NCI-H1694 treated with DMSO at 0.1 percent for 48 hours (cell line): ENCODE measurements around the gene COG5.
A peak's percentile ranks its signal among the peaks of the same experiment; 100 is the strongest.

ENCODE experiments used
- DNase-seq: peaks from one replicate; lab custom pipeline; 2025; lab: John Stamatoyannopoulos, UW

Gene COG5

GRCh38 chr7:107563775-107564552 is at the start of gene COG5, which contains the start of gene DUS4L:
Gene COG5, minus strand, starts transcription at chr7:107563920. Its CDS starts 24 bp downstream, at chr7:107563896.
Gene DUS4L, plus strand, starts transcription at chr7:107563971. Its CDS starts 3,100 bp downstream, at chr7:107567071.
- DNase-seq, result peak; percentile 60

DNA sequence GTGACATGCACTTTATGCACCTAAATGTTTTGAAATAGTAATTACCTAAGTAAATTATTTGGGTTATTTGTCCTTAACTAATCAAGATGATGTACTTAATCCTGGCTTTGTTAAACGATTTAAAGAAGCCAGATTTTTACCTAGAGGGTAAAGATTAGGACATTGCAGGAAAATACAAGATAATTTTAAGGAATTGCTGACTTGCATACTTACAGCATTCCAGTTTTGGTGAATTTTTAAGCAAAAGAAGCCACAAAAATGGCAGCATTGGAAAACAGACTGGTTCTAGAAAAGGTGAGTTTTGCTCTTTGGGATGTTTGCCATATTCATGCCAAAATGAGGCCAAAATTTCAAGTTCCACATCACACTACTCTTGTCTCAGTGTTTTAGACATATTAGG is 49.7 kb upstream of the COG5 start:
- no peak for DNase-seq

DNA sequence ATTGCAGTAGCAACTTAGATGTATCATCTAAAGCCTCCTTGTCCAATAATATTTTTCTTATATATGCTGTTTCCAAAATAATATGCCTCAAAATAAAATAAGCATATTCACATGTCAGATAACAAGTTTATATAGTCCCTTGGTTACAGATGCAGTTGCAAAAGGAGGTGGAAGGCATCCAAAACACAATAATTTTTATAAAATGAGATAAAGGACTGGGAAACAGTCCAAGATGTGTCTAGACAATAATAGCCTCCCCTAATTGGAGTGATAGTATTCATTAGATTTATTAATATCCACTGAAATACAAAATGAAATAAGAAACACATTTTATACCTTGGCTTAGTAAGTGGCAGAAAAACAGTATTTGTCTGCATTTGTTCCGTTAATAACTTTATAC is 46.6 kb upstream of the COG5 start:
- no peak for DNase-seq

DNA sequence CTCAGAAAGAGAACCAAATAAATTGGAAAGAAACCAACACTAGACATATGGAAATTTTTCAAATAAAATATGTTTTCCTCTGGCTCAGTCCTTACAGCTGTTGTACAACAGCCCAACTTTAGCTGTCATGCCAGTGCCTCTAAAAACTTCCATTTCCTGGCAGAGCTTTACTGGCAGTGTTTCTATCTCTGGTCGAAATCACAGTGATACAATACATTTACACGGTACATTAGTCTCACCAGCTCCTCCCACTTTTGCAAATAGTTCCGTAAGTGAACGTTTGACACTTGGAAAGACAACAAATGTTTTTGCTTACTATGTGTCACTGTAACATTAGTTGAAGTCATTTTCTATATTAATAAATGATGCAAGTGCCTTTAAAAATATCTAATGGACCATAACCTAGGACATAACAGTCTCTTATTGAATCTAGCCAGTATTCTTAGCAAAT is 46.1 kb upstream of the COG5 start:
- DNase-seq, result peak; percentile 69

- no peak for DNase-seq
These were observed 42.6 kb upstream of the COG5 start for GRCh38 chr7:107606303-107606702.

DNA sequence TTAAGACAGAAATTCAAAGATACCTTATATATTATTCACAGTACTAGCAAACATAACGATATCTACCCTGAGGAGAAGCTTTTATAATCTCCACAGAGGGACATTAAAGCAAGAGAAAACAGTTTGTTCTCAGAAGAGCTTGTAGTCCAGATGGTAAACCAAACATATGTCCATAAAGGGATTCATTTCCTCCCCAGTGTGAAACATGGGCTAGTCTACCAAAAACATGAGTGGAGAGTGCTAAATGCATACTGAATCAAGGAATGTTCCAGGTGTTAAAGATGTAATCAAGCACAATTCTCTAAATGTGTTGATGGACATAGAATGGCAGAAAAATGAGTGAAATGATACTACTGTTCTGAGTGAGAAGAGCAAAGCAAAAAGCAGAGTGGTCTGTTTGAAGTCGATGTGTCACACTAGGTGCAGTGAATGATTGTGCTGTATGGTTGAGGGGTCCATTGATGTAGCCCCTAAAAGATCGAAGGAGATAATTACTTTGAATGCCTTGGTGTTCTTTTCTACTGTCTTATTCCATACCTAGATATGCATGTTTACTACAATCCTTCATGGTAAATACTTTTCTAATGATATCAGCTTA is 41.6 kb upstream of the COG5 start:
- peak; percentile 18 for DNase-seq

- no peak for DNase-seq
These were observed 37.1 kb upstream of the COG5 start for GRCh38 chr7:107600816-107601215.

- DNase-seq, result no peak
These were observed 35.5 kb upstream of the COG5 start for GRCh38 chr7:107599262-107599661.

DNA sequence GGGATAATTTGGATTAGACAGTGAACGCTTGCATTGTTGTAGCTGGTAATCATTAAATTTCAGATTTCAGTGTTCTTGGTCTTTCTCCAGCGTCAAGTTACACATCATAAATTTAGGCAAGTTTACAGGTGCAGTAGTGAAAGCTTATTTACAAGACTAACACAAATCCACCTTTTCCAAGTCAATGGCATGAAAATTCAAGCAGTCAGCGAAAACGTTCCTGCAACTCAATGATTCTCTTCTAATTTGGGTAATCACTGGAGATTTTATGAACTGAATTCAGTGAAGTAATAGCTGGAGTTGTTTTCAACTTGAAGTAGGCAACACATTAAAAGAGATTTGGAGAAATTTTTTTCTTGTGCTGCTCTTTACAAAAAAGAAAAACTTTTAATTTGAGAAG is 34.2 kb upstream of the COG5 start:
- DNase-seq, result no peak

GRCh38 chr7:107597582-107597916 is 33.8 kb upstream of the COG5 start:
- no peak for DNase-seq

GRCh38 chr7:107596881-107597581 is 33.3 kb upstream of the COG5 start:
- no peak for DNase-seq

GRCh38 chr7:107594961-107595737 is 31.4 kb upstream of the COG5 start:
- DNase-seq, result no peak

- no peak for DNase-seq
These were observed 29.3 kb upstream of the COG5 start for GRCh38 chr7:107593025-107593410.

GRCh38 chr7:107592361-107593024 is 28.8 kb upstream of the COG5 start:
- DNase-seq, result peak; percentile 88

DNA sequence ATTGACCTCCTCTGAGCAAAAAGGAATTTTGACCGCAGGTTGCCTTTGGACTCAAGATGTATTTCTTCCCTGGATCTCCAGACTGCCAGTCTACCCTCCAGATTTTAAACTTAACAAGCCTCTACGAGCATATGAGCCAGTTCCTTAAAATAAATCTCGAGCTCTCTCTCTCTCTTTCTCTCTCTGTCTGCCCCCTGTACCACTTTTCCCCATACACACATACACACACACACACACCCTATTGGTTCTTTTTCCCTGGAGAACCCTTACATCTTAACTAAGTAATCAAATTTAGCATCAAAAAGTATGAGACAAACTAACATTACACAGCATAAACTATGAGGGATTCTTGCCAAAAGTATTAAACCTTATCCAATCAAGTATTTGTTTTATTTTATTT is 27.7 kb upstream of the COG5 start:
- DNase-seq, result no peak

DNA sequence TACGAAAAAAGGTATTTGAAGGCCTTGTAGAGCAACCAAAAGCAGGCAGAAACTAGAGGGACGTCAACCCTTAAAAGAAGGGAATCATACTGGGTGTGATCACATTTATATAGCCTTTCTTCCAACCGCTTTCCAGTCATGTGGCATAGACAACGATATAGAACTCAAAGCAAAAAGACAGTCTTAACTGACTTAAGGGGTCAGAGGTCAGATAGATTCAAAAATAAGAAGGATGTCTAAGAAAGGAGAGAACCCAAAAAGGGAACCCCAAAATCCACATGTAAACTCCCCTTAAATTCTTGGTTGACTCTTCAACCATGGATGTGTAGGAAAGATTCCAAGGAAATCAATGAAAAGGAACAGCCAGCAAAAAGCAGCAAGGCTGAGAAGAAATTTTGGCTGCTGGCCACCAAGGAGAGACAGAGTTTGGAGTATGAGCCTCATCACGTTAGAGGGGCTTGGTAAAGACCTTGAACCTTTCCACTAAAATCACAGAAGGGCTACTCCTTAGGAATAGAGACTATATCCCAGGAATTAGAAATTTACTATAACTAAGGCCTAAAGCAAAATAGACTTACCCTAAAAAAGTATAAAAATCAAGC is 24.9 kb upstream of the COG5 start:
- no peak for DNase-seq

GRCh38 chr7:107584716-107585115 is 21.0 kb upstream of the COG5 start:
- no peak for DNase-seq

DNA sequence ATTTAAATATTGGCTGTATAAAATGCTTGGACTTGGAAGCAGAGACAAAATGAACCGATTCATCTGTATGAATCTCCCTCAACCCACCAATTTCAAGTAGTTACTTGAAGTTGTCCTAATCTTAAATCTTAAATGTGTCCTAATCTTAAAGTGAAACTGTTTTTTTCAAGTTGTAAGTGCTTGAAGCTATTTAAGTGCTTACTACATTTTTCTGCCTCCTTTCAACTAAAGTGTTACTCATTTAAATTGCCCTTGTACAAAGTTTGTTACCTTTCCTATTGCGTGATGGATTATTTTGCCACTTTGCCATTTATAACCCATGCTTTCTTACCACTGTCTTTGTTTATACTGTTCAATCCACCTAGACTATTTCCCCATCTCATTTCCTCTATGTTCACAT is 19.2 kb upstream of the COG5 start:
- no peak for DNase-seq

DNA sequence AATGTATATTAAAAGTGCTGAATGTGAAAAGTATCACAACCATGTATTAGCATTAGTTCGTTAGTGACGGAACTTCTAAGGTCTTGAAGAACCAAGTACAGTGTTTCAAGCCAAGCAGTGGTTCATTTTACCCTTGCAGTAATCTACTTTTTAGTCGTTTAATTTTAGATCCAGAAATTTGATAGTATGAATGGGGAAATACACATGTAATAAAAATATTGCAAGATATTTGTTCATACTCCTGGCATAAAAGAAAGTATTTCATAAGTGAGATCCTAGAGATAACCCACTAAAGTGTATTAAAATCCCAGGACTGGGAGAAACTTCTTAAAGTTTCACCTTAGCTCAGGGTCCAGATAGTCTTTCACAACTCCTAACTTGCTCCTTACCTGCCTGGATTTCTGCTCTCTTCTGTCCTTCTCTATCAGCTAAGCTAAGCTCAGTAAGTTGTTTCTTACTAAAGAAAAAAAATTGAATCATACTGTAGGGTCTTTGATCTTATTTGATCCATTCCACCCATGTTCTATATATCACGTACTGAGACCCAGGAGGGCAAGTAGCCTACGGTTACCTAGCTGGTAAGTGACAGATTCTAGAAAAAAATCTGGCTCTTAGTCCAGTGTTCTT is 17.8 kb upstream of the COG5 start:
- DNase-seq, result no peak

DNA sequence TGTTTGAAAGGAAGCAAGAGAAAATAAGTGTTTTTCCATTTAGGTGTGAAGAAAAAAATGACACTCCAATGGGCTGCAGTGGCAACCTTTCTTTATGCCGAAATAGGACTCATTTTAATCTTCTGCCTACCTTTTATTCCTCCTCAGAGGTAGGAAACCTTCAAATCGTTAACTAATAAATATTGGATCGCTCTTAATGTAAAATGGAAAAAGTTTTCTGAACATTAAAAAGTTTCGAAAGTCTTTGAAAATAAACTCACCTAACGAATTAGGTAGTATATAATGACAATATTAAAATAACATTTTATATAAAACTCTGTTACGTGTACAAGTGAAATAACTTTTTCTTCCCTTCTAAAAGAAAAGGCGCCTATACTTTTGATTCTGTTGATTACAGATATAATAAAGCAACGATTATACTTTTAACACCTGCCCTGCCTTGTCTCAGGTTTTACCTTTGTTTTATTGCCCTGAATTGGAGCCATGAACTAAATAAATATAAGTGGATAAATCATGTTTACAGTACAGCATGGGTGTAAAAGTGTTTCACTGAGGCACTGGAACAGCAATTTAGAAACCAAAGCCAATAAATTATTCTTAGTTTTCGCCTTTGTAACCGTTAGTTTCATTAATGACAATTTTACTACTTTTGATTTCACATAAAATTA is 17.1 kb upstream of the COG5 start:
- no peak for DNase-seq
